ENCODE data around the gene NUP54. TPM values are rescaled to one million over a fixed set of nuclear protein-coding genes. Genes with fewer than 3 reads are reported as not detected.

The NUP54 gene
- total RNA-seq, 4 donors from 2014 or later = 27.4 to 36.5 (median 31.0) TPM

DNA sequence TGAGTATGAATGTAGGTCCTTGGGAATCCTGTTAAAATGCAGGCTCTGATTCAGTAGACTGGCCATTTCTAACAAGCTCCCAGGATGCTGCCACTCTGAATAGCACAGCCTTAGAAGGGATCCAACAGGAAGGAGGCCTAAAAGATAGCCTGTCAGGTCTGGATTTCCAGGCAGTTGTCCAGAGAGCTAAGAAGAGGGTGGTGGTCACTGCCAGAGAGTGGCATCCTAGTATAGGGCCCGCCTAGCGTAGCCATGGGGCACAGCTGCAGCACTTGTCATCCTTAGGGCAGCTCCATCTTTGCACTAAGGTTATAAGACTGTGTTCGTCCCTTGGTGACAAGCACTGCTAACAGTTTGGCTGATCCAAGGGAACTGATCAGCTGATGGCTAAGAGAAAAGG is 20.5 kb upstream of the NUP54 start:
- DNase-seq (ENCODE audit: low spot score in 2 of 2) = no peak
- intact Hi-C loops (cut with DNase I; ENCODE audit: low total_unique reads) = no loop called here
- no peak overlapping the region for H3K4me3 ChIP-seq (ENCODE audit: low read depth, poor library complexity, severe bottlenecking)
- TF ChIP-seq POLR2A (IDR thresholded peaks at IDR 0.05) (no peak), CTCF (IDR thresholded peaks at IDR 0.05) (no peak)
- 97 to 98% methylated on average over 3 of the region's 3 CpGs for WGBS, 2 donors

DNA sequence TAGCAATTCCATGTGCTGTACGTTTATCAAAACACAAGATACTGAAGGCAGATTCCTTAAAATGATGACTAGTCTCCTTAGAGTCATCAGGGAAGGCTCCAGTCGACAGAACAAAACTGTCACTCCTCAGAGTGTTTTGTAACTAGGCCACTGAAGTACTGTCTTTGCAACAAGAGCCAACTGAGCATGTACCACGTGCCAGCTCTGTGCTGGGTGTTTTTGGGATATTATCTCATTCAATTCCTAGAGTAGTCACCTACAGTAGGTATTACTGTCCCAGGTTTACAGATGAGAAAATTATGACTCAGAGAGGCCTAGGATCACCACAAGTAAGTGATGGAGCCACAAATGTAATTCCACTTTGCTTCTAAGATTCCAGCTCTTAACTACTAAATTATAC is 18.3 kb upstream of the NUP54 start:
- TF ChIP-seq CTCF (IDR thresholded peaks at IDR 0.05) = no peak
- no peak for TF ChIP-seq POLR2A (IDR thresholded peaks at IDR 0.05)
- intact Hi-C loops (cut with DNase I; ENCODE audit: low total_unique reads) = no loop called here
- 88 to 91% methylated on average over 3 of the region's 3 CpGs for WGBS, 2 donors
- no peak for DNase-seq (ENCODE audit: low spot score in 2 of 2)
- H3K4me3 ChIP-seq (ENCODE audit: low read depth, poor library complexity, severe bottlenecking) = no peak overlapping the region

DNA sequence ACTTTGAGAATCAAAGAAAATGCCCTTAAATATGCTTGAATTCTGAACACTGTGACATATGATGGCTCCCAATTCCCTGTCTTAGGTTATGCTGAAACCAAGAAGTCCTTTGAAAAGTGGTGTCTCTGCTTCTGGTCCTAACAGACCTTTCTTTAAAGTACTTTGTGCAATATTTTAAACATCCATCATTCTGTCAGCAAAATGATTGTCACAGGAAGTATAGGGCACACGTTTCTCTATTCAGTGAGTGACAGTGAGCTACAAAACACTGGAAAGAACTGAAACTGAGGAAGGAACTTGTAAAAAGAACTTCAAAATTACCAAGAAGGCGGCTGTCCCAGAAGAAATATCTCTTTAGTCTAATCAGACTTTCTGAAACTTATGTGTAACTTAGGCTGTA is 12.2 kb upstream of the NUP54 start:
- intact Hi-C loops (cut with DNase I; ENCODE audit: low total_unique reads) = no loop called here
- no peak for DNase-seq (ENCODE audit: low spot score in 2 of 2)
- WGBS, 2 donors = 16 to 46% methylated on average over 2 of the region's 2 CpGs
- TF ChIP-seq CTCF (IDR thresholded peaks at IDR 0.05) = no peak
- no peak for TF ChIP-seq POLR2A (IDR thresholded peaks at IDR 0.05)
- no peak overlapping the region for H3K4me3 ChIP-seq (ENCODE audit: low read depth, poor library complexity, severe bottlenecking)

DNA sequence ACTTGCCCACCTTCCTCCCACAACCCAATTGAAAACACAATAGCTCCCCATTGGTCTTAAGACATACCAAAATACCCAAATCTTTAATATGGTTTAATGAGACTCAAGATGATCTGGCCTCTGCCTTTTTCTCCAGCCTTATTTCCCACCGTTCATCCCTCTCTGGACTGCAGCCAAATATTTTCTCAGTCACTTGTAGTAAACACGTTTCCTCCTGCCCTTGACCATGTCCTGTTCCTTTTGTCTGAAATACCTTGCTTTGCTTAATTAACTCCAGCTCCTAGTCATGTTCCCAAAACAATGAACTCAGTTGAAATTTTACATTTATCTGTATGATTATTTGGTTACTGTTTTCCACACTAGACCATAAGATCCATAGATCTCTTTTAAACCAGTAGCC is 8.4 kb upstream of the NUP54 start:
- intact Hi-C loops (cut with DNase I; ENCODE audit: low total_unique reads) = no loop called here
- WGBS, 2 donors = 10 to 17% methylated on average over 2 of the region's 2 CpGs

GRCh38 chr4:76155979-76156378 is 7.8 kb upstream of the NUP54 start:
- intact Hi-C loops (cut with DNase I; ENCODE audit: low total_unique reads) = no loop called here
- 69 to 75% methylated on average over 3 of the region's 3 CpGs for WGBS, 2 donors
- no peak for TF ChIP-seq CTCF (IDR thresholded peaks at IDR 0.05)
- TF ChIP-seq POLR2A (IDR thresholded peaks at IDR 0.05) = no peak
- no peak overlapping the region for H3K4me3 ChIP-seq (ENCODE audit: low read depth, poor library complexity, severe bottlenecking)
- no peak for DNase-seq (ENCODE audit: low spot score in 2 of 2)

More for the DNA sequence above, 8.4 kb upstream of the NUP54 start:
- DNase-seq (ENCODE audit: low spot score in 2 of 2) = no peak
- H3K4me3 ChIP-seq (ENCODE audit: low read depth, poor library complexity, severe bottlenecking) = no peak overlapping the region
- TF ChIP-seq POLR2A (IDR thresholded peaks at IDR 0.05) (no peak), CTCF (IDR thresholded peaks at IDR 0.05) (no peak)

- TF ChIP-seq CTCF (IDR thresholded peaks at IDR 0.05) = no peak
- TF ChIP-seq POLR2A (IDR thresholded peaks at IDR 0.05) = no peak
- H3K4me3 ChIP-seq (ENCODE audit: low read depth, poor library complexity, severe bottlenecking) = no peak overlapping the region
- no peak for DNase-seq (ENCODE audit: low spot score in 2 of 2)
- WGBS, 2 donors = 84 to 88% methylated on average over 2 of the region's 2 CpGs
- intact Hi-C loops (cut with DNase I; ENCODE audit: low total_unique reads) = no loop called here
Measured at GRCh38 chr4:76153356-76153755, 5.2 kb upstream of the NUP54 start.
